Measurements from ENCODE around the gene AMPD2. TPM values are rescaled to one million over a fixed set of nuclear protein-coding genes. Genes with fewer than 3 reads are reported as not detected.

The AMPD2 gene
- total and polyA plus RNA-seq, 9 of the 15 experiments (the other 6 are each of a cell fraction or from before 2014, with no cell fraction given), result 2.0 to 77.7 (median 28.2) TPM

DNA sequence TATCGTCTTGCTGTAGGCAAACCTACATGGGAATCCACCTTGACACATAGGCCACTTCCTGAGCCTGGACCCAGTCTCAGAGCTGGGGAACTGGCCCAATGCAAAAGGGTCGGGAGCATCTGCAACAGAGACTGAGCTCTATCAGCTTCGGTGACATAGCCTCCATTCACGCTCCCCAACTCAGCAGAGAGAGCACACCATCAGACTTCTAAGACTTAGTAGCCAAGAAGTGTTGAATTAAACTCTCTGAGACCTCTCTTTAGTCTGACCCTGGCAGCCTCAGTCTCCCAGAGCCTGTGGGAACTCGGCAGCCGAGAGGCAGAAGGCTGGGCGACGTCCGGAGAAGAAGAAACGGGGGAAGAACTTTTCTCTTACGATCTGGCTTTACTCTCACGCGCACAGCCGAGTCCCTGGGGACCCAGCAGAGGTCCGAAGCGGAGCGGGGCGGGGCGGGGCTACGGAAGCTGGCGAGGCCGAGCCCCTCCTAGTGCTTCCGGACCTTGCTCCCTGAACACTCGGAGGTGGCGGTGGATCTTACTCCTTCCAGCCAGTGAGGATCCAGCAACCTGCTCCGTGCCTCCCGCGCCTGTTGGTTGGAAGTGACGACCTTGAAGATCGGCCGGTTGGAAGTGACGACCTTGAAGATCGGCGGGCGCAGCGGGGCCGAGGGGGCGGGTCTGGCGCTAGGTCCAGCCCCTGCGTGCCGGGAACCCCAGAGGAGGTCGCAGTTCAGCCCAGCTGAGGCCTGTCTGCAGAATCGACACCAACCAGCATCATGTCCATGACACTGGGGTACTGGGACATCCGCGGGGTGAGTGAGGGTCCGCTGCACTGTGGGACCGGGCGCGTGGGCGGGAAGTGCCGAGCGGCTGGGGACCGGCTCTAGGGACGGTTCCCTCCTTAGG, 36.2 kb downstream of the AMPD2 start, which contains the start of gene GSTM4:
TSS of gene GSTM4 (plus strand) at position 485 of the 905 bp plus-strand sequence. CDS start at position 776, 291 bp downstream.
- no peaks in the 10 kb centered on the region for H3K9me3 ChIP-seq (replicated peaks; ENCODE audit: control insufficient read depth, insufficient read depth, low read depth, low read length)
- H3K4me1 ChIP-seq (replicated peaks in 1 of 2; ENCODE audit: control insufficient read depth in 2 of 2, insufficient read depth in 2 of 2, low read length in 2 of 2), result peaks cover 0 to 24% of the 10 kb centered on the region in 2 experiments; a peak in 3 of 5 replicates
- H3K9ac ChIP-seq (ENCODE audit: insufficient read depth in 1 of 2, low read depth in 2 of 2, low read length in 2 of 2), result peak within 1 kb of the TSS; percentile 83 to 94
- ChIA-PET CTCF (ENCODE audit: low intra/inter-chr PET ratio) (no interaction called here), POLR2A (interaction anchor here (0.5 to 2.3 kb wide), 13 partner anchors 10 to 496 kb away, joined by 3 to 6 read pairs (median 3); partner anchors contain the start of genes GNAI3, GSTM2 and STRIP1)
- peak; percentile 89 to 95 (median 92) for DNase-seq (ENCODE audit: extremely low read depth in 1 of 4, low spot score in 3 of 4)
- 0 out of 3 replicates have a peak, but pooled peaks cover 2% of the 10 kb centered on the region for H3K79me2 ChIP-seq (ENCODE audit: control insufficient read depth, insufficient read depth, low read length)
- ATAC-seq, result peak; percentile 98
- H3K4me2 ChIP-seq (ENCODE audit: insufficient read depth, low read length), result peak within 1 kb of the TSS; percentile 96
- H3K9me1 ChIP-seq (ENCODE audit: control insufficient read depth, insufficient read depth, low read length), result no peaks in the 10 kb centered on the region
- FAIRE-seq, result peak; percentile 90
- under 1% methylated on average over 48 of the region's 54 CpGs for WGBS (ENCODE audit: insufficient coverage, low coverage, missing lambda C conversion rate)
- H3K4me3 ChIP-seq, result peak within 1 kb of the TSS; percentile 68
- H3K36me3 ChIP-seq (ENCODE audit: control insufficient read depth, insufficient read depth, low read length), result peaks cover 14% of the 10 kb centered on the region; the same call in 1 of the 3 replicates
- in situ Hi-C loops (cut with MboI) (no loop called here), intact Hi-C loops (cut with micrococcal nuclease) (no loop called here)
- no peaks in the 10 kb centered on the region for H4K20me1 ChIP-seq (replicated peaks; ENCODE audit: control insufficient read depth, insufficient read depth, low read length)
- 0 out of 5 replicates have a peak, but pooled peaks cover 0 to 2% of the 10 kb centered on the region in 2 experiments for H3K27me3 ChIP-seq (ENCODE audit: control insufficient read depth in 2 of 2, insufficient read depth in 2 of 2, low read length in 2 of 2)
- TSS peak; percentile 89 for BruUV-seq (replicated peaks)
- peak within 1 kb of the TSS; percentile 99 for H2AFZ ChIP-seq (ENCODE audit: low read depth, low read length)
- peak within 1 kb of the TSS; percentile 80 for H3K27ac ChIP-seq (ENCODE audit: extremely low read depth, low read depth, low read length)
- peak; percentile 61; the same call in 1 of the 2 replicates for TF ChIP-seq RB1 (IDR thresholded peaks at IDR 0.05; ENCODE audit: low read depth)
- TF ChIP-seq ATF7 (IDR thresholded peaks at IDR 0.05), result peak; percentile 76
- TF ChIP-seq CBX1 (IDR thresholded peaks at IDR 0.05; ENCODE audit: low read depth), result no peak
- TF ChIP-seq ZNF165 (CRISPR knock-in tag; IDR thresholded peaks at IDR 0.05; ENCODE audit: borderline replicate concordance), result no peak
- peak; percentile 80 for TF ChIP-seq SUPT5H (IDR thresholded peaks at IDR 0.05)
- TF ChIP-seq, protein P1, sequence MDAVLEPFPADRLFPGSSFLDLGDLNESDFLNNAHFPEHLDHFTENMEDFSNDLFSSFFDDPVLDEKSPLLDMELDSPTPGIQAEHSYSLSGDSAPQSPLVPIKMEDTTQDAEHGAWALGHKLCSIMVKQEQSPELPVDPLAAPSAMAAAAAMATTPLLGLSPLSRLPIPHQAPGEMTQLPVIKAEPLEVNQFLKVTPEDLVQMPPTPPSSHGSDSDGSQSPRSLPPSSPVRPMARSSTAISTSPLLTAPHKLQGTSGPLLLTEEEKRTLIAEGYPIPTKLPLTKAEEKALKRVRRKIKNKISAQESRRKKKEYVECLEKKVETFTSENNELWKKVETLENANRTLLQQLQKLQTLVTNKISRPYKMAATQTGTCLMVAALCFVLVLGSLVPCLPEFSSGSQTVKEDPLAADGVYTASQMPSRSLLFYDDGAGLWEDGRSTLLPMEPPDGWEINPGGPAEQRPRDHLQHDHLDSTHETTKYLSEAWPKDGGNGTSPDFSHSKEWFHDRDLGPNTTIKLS (IDR thresholded peaks at IDR 0.05; ENCODE audit: borderline replicate concordance, low read depth), result 0 out of 2 replicates have a peak, but pooled peaks have one; percentile 52
- peak; percentile 82 for TF ChIP-seq GABPB1 (CRISPR knock-in tag; IDR thresholded peaks at IDR 0.05)
- no peak for TF ChIP-seq TEAD1 (CRISPR knock-in tag; IDR thresholded peaks at IDR 0.05)
- peak; percentile 27; the same call in 1 of the 2 replicates for TF ChIP-seq XRCC5 (IDR thresholded peaks at IDR 0.05; ENCODE audit: low read depth, low read length)
- no peak for TF ChIP-seq MCM5 (IDR thresholded peaks at IDR 0.05; ENCODE audit: low read depth)
- TF ChIP-seq, protein P2, sequence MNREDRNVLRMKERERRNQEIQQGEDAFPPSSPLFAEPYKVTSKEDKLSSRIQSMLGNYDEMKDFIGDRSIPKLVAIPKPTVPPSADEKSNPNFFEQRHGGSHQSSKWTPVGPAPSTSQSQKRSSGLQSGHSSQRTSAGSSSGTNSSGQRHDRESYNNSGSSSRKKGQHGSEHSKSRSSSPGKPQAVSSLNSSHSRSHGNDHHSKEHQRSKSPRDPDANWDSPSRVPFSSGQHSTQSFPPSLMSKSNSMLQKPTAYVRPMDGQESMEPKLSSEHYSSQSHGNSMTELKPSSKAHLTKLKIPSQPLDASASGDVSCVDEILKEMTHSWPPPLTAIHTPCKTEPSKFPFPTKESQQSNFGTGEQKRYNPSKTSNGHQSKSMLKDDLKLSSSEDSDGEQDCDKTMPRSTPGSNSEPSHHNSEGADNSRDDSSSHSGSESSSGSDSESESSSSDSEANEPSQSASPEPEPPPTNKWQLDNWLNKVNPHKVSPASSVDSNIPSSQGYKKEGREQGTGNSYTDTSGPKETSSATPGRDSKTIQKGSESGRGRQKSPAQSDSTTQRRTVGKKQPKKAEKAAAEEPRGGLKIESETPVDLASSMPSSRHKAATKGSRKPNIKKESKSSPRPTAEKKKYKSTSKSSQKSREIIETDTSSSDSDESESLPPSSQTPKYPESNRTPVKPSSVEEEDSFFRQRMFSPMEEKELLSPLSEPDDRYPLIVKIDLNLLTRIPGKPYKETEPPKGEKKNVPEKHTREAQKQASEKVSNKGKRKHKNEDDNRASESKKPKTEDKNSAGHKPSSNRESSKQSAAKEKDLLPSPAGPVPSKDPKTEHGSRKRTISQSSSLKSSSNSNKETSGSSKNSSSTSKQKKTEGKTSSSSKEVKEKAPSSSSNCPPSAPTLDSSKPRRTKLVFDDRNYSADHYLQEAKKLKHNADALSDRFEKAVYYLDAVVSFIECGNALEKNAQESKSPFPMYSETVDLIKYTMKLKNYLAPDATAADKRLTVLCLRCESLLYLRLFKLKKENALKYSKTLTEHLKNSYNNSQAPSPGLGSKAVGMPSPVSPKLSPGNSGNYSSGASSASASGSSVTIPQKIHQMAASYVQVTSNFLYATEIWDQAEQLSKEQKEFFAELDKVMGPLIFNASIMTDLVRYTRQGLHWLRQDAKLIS (CRISPR knock-in tag; IDR thresholded peaks at IDR 0.05), result no peak
- TF ChIP-seq, protein P3, sequence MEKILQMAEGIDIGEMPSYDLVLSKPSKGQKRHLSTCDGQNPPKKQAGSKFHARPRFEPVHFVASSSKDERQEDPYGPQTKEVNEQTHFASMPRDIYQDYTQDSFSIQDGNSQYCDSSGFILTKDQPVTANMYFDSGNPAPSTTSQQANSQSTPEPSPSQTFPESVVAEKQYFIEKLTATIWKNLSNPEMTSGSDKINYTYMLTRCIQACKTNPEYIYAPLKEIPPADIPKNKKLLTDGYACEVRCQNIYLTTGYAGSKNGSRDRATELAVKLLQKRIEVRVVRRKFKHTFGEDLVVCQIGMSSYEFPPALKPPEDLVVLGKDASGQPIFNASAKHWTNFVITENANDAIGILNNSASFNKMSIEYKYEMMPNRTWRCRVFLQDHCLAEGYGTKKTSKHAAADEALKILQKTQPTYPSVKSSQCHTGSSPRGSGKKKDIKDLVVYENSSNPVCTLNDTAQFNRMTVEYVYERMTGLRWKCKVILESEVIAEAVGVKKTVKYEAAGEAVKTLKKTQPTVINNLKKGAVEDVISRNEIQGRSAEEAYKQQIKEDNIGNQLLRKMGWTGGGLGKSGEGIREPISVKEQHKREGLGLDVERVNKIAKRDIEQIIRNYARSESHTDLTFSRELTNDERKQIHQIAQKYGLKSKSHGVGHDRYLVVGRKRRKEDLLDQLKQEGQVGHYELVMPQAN (IDR thresholded peaks at IDR 0.05; ENCODE audit: borderline replicate concordance), result peak; percentile 77; the same call in 1 of the 2 replicates
- TF ChIP-seq POLR2A (conservative IDR thresholded peaks at IDR 0.05), result peak; percentile 88
- TF ChIP-seq HDAC1 (IDR thresholded peaks at IDR 0.05), result peak in 1 of 2 experiments; percentile 84; a peak in 2 of 4 replicates
- 0 out of 2 replicates have a peak, but pooled peaks have one; percentile 4 for TF ChIP-seq HLTF (IDR thresholded peaks at IDR 0.05)
